NOMO-1 treated with DMSO at 0.1 percent for 48 hours (cell line): Measurements from ENCODE around the gene ZSCAN12.

ENCODE experiments used
- DNase-seq: peaks from one replicate; lab custom pipeline; 2025; ENCODE audit not compliant: unreplicated experiment; lab: John Stamatoyannopoulos, UW

ZSCAN12 gene

GRCh38 chr6:28333047-28333446 lies 66.5 kb downstream of the ZSCAN12 start:
- DNase-seq = no peak

- DNase-seq = no peak
Measured at GRCh38 chr6:28330041-28330440, 69.5 kb downstream of the ZSCAN12 start.
